ENCODE results near the gene NDUFB4.

NDUFB4 gene

GRCh38 chr3:120640231-120640630, 44.1 kb downstream of the NDUFB4 start:
- peaks cover 4% of the 10 kb centered on the region for H3K27me3 Mint-ChIP-seq (ENCODE audit: low read depth, poor library complexity)
- no peak for DNase-seq
- no peaks in the 10 kb centered on the region for H3K36me3 Mint-ChIP-seq (ENCODE audit: low read depth)
- H3K9me3 Mint-ChIP-seq, result no peaks in the 10 kb centered on the region
- TF ChIP-seq CTCF (IDR thresholded peaks at IDR 0.05), result no peak
- H3K4me3 Mint-ChIP-seq, result no peak overlapping the region
- H3K27ac Mint-ChIP-seq, result no peak overlapping the region
- peaks cover 13% of the 10 kb centered on the region for H3K4me1 Mint-ChIP-seq

GRCh38 chr3:120641696-120642246, 45.6 kb downstream of the NDUFB4 start:
- H3K27me3 Mint-ChIP-seq (ENCODE audit: low read depth, poor library complexity), result peaks cover 4% of the 10 kb centered on the region
- DNase-seq, result no peak

GRCh38 chr3:120642368-120642948, 46.3 kb downstream of the NDUFB4 start:
- no peak overlapping the region for H3K27ac Mint-ChIP-seq
- no peaks in the 10 kb centered on the region for H3K9me3 Mint-ChIP-seq
- no peak for DNase-seq
- peaks cover 11% of the 10 kb centered on the region for H3K4me1 Mint-ChIP-seq
- peaks cover 4% of the 10 kb centered on the region for H3K27me3 Mint-ChIP-seq (ENCODE audit: low read depth, poor library complexity)
- no peaks in the 10 kb centered on the region for H3K36me3 Mint-ChIP-seq (ENCODE audit: low read depth)
- H3K4me3 Mint-ChIP-seq, result no peak overlapping the region
- TF ChIP-seq CTCF (IDR thresholded peaks at IDR 0.05), result no peak

More at GRCh38 chr3:120641696-120642246, 45.6 kb downstream of the NDUFB4 start:
- no peaks in the 10 kb centered on the region for H3K36me3 Mint-ChIP-seq (ENCODE audit: low read depth)
- H3K4me3 Mint-ChIP-seq, result no peak overlapping the region
- H3K9me3 Mint-ChIP-seq, result no peaks in the 10 kb centered on the region
- H3K4me1 Mint-ChIP-seq, result peaks cover 13% of the 10 kb centered on the region
- TF ChIP-seq CTCF (IDR thresholded peaks at IDR 0.05), result no peak
- no peak overlapping the region for H3K27ac Mint-ChIP-seq

GRCh38 chr3:120645083-120645845, 49.1 kb downstream of the NDUFB4 start:
- Mint-ChIP-seq H3K4me3 (no peak overlapping the region), H3K36me3 (ENCODE audit: low read depth) (no peaks in the 10 kb centered on the region), H3K27me3 (ENCODE audit: low read depth, poor library complexity) (peaks cover 10% of the 10 kb centered on the region), H3K27ac (peak overlapping the region; percentile 75), H3K9me3 (no peaks in the 10 kb centered on the region), H3K4me1 (peaks cover 8% of the 10 kb centered on the region)
- DNase-seq, result no peak
- no peak for TF ChIP-seq CTCF (IDR thresholded peaks at IDR 0.05)

- Mint-ChIP-seq H3K27ac (no peak overlapping the region), H3K4me3 (no peak overlapping the region), H3K9me3 (no peaks in the 10 kb centered on the region), H3K27me3 (ENCODE audit: low read depth, poor library complexity) (peaks cover 15% of the 10 kb centered on the region), H3K36me3 (ENCODE audit: low read depth) (no peaks in the 10 kb centered on the region), H3K4me1 (peaks cover 8% of the 10 kb centered on the region)
- DNase-seq, result no peak
- no peak for TF ChIP-seq CTCF (IDR thresholded peaks at IDR 0.05)
These were observed 50.8 kb downstream of the NDUFB4 start for GRCh38 chr3:120646771-120647432.
